Esophagus mucosa (tissue), 1 donor: ENCODE results near the gene UCHL5. TPM values are rescaled to one million over a fixed set of nuclear protein-coding genes. Genes with fewer than 3 reads are reported as not detected.
A peak's percentile ranks its signal among the peaks of the same experiment; 100 is the strongest.
"Not testable (repeated sequence)": the region's sequence is repeated elsewhere in the genome, so short reads cannot be mapped to it uniquely, and the experiment has no call there.

Experiments
- ATAC-seq: fragments of 200-7000 bp; cut with Tn5 transposase; one replicate; pipeline ENCODE4 v1.9.1; 2020
- total RNA-seq: library from RNA; stranded (reverse); gene quantifications from one replicate; pipeline ENCODE4 v1.2.4, GENCODE V29; 2023
- donor health status: DM: yes; HTN: yes; CAD: no.

The UCHL5 gene
- total RNA-seq, 1 donor from 2014 or later, result 34.0 TPM

GRCh38 chr1:193009501-193009900 lies 49.7 kb downstream of the UCHL5 start:
- ATAC-seq, result no peak

GRCh38 chr1:193005785-193006184 lies 53.4 kb downstream of the UCHL5 start:
- no peak for ATAC-seq

- ATAC-seq, result peak; percentile 36
These were observed 60.6 kb downstream of the UCHL5 start for GRCh38 chr1:192998536-192998935.

GRCh38 chr1:192994141-192994540 lies 65.0 kb downstream of the UCHL5 start:
- no peak for ATAC-seq

GRCh38 chr1:192993426-192994085 lies 65.6 kb downstream of the UCHL5 start:
- peak; percentile 42 for ATAC-seq

GRCh38 chr1:192986748-192987334 lies 72.3 kb downstream of the UCHL5 start:
- ATAC-seq, result not testable (repeated sequence)

GRCh38 chr1:192986110-192986747 lies 72.9 kb downstream of the UCHL5 start:
- no peak for ATAC-seq

- ATAC-seq, result no peak
These were observed 75.1 kb downstream of the UCHL5 start for GRCh38 chr1:192984080-192984479.

GRCh38 chr1:192983349-192983980 lies 75.7 kb downstream of the UCHL5 start:
- peak; percentile 91 for ATAC-seq

- no peak for ATAC-seq
These were observed 78.3 kb downstream of the UCHL5 start for GRCh38 chr1:192980856-192981255.

- ATAC-seq, result not testable (repeated sequence)
These were observed 78.8 kb downstream of the UCHL5 start for GRCh38 chr1:192980334-192980733.

- ATAC-seq, result no peak
These were observed 79.6 kb downstream of the UCHL5 start for GRCh38 chr1:192979542-192979941.

GRCh38 chr1:192978195-192978710 lies 80.9 kb downstream of the UCHL5 start:
- no peak for ATAC-seq

- no peak for ATAC-seq
These were observed 82.0 kb downstream of the UCHL5 start for GRCh38 chr1:192977089-192977706.

GRCh38 chr1:192976576-192976975 lies 82.6 kb downstream of the UCHL5 start:
- no peak for ATAC-seq

GRCh38 chr1:192974701-192975100 lies 84.5 kb downstream of the UCHL5 start:
- peak; percentile 59 for ATAC-seq

- peak; percentile 44 for ATAC-seq
These were observed 85.2 kb downstream of the UCHL5 start for GRCh38 chr1:192973988-192974387.

- no peak for ATAC-seq
These were observed 86.0 kb downstream of the UCHL5 start for GRCh38 chr1:192973202-192973601.

GRCh38 chr1:192969091-192969490 lies 90.1 kb downstream of the UCHL5 start:
- ATAC-seq, result no peak

GRCh38 chr1:192968323-192968722 lies 90.8 kb downstream of the UCHL5 start:
- no peak for ATAC-seq

GRCh38 chr1:192967901-192968300 lies 91.3 kb downstream of the UCHL5 start:
- no peak for ATAC-seq

- no peak for ATAC-seq
These were observed 91.8 kb downstream of the UCHL5 start for GRCh38 chr1:192967211-192967877.
